ENCODE results near the gene KRTAP4-3. TPM values are rescaled to one million over a fixed set of nuclear protein-coding genes. Genes with fewer than 3 reads are reported as not detected.
"Not testable (repeated sequence)": the region's sequence is repeated elsewhere in the genome, so short reads cannot be mapped to it uniquely, and the experiment has no call there.

Gene KRTAP4-3
- polyA plus RNA-seq (2013, experiment 1 of 2; ENCODE audit: insufficient read length) = not detected
- polyA plus RNA-seq (2013, experiment 2 of 2; ENCODE audit: insufficient read length) = not detected

DNA sequence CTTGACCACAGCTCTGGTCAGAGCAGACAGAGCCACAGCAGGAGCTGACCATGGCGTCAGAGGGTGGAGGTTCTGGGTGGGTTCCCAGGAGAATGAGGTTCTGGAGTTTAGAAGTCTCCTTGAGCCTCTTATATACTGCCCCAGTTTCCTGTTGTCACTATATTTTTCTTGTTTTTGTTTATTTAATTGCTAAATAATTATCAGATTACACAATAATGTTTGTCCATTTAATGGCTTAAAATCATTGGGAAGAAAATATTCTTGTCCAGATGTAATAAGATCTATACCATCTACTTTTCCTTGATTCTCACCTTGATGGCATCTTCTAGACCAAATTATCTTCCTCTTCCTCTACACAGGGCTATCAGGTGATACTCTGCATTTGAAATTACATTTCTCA lies at the start of gene KRTAP4-3:
Gene KRTAP4-3, minus strand, starts transcription at position 101 of the 400 bp plus-strand sequence. Its CDS starts 49 bp downstream, at position 52.
- no peak for DNase-seq

DNA sequence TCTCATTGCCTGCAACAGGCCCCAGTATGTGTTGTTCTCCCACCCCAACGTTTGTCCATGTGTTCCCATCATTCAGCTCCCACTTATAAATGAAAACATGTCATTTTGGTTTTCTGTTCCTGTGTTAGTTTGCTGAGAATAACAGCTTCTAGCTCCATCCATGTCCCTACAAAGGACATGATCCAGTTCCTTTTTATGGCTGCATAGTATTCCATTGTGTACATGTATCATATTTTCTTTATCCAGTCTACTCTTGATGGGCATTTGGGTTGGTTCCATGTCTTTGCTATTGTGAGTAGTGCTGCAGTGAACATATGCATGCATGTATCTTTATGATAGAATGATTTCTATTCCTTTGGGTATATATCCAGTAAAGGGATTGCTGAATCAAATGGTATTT lies 47.7 kb upstream of the KRTAP4-3 start:
- DNase-seq = no peak

DNA sequence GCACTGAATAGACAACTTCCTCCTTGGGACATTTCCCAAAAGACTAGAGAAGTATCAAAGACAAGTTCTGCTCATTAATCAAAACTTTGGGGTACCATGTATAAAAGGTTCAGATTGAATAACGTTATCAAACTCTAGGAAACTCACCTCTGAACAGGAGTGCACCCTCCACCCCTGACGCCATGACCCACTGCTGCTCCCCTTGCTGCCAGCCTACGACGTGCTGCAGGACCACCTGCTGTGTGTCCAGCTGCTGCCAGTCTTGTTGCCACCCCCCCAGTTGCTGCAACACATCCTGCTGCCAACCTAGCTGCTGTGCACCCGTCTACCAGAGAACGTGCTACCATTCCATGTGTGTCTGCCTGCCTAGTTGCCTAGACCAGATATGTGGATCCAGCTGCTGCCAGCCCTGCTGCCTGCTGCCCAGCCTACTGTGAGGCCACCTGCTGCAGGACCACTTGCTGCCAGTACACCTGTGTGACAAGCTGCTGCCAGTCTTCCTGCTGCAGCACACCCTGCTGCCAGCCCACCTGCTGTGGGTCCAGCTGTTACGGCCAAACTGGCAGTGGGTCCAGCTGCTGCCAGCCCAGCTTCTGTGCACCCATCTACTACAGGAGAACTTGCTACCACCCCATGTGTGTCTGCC lies 44.6 kb upstream of the KRTAP4-3 start:
- DNase-seq = no peak

DNA sequence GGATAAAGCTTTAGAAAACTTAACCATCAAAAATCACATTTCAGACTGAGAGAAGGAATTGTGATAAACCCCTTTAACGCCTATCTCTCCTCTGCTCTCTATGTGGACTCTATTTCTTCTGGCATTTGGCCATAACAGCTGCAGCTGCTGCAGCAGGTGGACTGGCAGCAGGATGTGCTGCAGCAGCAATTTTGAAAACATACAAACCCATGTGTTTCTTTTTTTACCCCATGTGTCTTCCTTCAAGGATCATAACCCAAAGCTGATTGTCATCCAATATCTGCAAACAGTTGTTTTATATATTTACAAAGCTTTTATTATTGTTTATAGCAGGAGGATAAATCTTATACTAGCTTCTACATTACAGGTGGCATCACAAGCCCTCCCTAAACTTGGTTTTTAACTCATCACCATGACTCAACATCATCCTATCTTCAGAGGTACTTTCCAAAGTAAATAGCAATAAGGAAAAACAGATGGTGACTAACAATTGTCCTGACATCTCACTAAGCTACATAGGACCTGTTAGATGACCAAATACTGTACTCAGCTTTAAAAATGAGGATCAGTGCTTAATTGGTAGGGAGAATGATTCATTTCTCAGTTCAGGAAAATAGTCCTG lies 43.9 kb upstream of the KRTAP4-3 start:
- peak; percentile 23 for DNase-seq

DNA sequence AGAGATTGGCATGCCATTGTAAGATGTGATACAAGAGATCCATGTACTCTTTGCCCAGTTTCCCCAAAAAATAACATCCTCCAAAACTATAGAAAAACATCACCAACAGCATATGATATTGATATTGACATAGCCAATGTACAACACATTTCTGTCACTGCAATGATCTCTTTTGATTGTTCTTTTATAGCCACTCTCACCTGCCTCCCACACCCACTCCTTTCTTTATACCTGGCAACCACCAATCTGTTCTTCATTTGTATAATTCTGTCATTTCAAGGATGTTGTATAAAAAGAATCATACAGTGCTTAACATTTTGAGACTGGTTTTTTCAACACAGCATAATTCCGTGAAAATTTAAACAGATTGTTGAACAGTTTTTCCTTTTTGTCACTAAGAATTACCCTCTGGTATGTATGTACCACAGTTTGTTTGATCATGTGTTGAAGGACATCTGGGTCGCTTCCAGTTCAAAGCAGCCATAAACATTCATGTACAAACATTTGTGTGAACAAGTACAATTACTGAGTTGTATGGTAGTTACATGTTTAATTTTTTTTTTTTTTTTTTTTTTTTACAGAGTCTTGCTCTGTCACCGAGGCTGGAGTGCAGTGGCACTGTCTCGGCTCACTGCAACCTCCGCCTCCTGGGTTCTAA lies 31.5 kb upstream of the KRTAP4-3 start:
- no peak for DNase-seq

DNA sequence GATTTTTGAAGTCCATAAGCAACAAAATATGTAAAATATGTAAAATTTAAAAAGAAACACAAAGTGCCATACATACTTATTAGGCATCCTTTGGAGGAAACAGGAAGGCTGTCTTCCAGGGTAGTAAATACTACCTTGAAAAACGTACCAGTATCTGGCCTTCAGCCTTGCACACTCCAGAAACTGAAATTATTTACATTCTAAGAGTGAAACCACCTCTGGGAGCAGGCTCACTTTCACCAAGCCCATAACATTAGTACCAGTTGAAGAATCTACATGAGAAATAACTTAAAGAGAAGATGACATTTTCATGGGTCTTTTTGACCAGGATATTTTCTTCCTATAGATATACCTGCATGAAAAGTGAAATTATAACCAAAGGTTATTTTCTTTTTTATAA lies 28.0 kb upstream of the KRTAP4-3 start:
- DNase-seq = no peak

DNA sequence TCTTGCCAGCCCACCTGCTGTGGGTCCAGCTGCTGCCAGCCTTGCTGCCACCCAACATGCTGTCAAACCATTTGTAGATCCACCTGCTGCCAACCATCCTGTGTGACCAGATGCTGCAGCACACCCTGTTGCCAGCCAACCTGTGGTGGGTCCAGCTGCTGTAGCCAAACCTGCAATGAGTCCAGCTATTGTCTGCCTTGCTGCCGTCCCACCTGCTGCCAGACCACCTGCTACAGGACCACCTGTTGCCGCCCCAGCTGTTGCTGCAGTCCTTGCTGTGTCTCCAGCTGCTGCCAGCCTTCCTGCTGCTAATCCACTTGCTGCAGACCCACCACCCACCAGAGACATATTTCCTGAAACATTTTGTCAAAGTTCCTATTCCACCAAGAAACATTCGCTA lies 22.3 kb upstream of the KRTAP4-3 start:
- DNase-seq = no peak

DNA sequence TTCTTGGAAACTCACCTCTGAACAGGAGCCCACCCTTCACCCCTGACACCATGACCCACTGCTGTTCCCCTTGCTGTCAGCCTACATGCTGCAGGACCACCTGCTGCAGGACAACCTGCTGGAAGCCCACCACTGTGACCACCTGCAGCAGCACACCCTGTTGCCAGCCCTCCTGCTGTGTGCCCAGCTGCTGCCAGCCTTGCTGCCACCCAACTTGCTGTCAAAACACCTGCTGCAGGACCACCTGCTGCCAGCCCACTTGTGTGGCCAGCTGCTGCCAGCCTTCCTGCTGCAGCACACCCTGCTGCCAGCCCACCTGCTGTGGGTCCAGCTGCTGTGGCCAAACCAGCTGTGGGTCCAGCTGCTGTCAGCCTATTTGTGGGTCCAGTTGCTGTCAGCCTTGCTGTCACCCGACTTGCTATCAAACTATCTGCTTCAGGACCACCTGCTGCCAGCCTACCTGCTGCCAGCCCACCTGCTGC lies 21.9 kb upstream of the KRTAP4-3 start, which contains the start of gene KRTAP9-1:
Gene KRTAP9-1, plus strand, starts transcription at position 51 of the 482 bp plus-strand sequence. Its CDS starts 0 bp downstream, at position 51.
- DNase-seq = not testable (repeated sequence)

DNA sequence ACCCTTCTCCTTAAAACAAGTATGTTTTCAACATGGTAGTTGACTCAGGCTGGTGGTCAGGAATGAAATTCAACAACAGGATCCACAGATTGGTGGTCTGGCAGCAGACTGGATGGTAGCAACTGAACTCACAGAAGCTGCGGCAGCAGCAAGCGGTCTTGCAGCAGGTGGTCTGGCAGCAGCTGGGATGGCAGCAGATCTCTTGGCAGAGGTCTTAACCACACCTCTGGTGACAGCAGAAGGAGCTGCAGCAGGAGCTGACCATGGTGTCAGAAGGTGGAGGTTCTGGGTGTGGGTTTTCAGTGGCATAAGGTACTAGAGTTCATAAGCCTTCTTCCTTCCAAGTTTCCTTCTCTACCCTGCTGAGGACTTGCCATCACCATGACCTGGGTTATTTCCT lies 18.9 kb upstream of the KRTAP4-3 start:
- DNase-seq = no peak

DNA sequence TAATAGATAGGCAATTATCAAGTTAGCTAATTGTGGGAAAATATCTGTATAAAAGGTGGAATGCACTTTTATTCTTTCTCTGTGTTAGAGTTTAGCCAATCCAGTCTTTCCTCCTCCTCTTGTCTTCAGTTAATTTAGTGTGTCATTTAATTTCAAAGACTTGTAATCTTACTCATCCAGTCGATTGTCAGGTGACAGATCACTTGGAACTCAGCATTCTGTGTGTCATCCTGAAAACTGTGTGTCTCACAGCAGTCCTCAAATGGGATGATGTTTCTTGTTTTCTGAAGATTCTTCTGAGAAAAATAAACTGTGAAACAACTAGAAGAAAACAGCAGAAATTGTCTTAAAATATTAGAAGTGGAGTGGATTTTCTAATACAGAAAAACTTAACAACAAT lies 17.0 kb upstream of the KRTAP4-3 start:
- DNase-seq = no peak

DNA sequence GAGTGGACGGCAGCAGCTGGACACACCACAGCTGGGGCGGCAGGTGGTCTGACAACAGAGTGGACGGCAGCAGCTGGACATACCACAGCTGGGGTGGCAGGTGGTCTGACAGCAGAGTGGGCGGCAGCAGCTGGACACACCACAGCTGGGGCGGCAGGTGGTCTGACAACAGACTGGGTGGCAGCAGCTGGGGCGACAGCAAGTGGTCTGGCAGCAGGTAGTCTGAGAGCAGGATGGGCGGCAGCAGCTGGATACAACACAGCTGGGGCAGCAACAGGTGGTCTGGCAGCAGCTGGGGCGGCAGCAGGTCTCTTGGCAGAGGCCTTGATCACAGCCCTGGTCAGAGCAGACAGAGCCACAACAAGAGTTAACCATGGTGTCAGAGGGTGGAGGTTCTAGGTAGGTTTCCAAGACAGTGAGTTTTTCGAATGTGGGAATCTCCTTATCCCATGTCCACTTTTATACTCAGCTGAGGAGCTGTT lies 16.5 kb upstream of the KRTAP4-3 start, which contains the start of gene KRTAP4-1:
Gene KRTAP4-1, minus strand, starts transcription at position 432 of the 482 bp plus-strand sequence. Its CDS starts 57 bp downstream, at position 375.
- no peak for DNase-seq

DNA sequence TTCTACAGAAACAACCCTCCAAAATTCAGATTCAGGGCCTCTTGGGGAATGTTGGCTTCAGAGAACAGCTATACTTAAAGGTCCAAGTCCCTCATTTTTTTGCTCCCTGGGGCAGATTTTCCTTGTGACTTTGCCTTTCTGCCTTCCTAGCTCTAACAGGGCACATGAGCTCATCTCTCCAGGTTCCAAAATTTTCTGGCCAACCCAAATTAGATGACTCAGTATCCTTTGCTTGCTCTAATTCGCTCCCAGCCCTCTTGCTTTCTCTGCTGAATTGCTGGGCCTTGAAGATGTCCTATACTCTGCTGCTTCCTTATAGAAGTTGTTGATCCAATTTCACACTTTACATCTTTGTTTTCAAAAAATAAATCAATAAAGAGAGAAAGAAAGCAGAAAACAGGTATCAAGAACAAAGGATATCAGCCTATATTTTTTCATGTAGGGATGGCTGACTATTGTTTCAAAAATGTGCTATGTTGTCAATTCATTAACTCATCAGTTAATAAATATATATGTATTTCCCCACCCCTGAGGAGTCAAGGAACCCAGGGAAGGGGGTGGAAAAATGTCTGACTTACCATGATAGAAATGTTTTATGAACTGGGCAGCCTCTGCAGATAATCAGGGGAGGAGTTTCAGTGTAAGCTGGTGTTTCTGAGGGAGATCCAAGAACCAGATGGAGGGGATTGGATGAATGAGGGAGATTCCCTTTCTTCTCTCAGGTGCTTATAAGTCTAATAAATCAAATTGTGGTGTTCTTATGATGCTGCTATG lies 11.0 kb upstream of the KRTAP4-3 start:
- peak; percentile 37 for DNase-seq

DNA sequence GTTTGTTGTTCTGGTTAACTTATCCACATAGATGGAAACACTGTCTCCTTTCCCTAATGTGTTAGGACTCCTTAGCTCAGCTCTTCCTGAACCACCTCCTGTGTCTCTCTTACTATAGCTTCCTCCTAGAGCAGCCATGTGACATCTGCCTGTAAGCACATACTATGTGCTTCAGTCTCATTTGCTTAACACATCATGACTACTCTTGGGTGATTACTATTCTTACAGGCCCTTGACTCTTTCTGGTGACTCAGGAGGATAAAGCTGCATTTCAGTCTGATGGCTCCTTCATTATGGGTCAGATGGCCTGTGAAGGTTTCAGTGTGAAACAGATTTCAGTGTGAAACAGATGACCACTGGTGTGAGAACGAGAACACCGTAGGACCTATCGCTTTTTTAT lies 10.3 kb upstream of the KRTAP4-3 start:
- DNase-seq = peak; percentile 37

DNA sequence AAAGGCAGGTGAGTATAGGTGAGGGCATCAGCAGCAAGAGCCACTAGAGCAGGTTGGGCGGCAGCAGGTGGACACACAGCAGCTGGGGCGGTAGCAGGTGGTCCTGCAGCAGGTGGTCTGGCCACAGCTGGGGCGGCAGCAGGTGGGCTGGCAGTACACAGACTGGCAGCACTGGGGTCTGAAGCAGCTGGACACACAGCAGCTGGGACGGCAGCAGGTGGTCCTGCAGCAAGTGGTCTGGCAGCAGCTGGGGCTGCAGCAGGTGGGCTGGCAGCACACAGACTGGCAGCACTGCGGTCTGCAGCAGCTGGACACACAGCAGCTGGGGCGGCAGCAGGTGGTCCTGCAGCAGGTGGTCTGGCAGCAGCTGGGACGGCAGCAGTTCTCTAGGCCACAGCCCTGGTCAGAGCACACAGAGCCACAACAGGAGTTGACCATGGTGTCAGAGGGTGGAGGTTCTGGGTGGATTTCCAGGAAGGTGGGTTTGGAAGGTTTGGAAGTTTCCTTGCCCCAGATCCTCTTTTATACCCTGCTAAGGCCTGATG lies 9.8 kb upstream of the KRTAP4-3 start, which contains the start of gene KRTAP4-2:
Gene KRTAP4-2, minus strand, starts transcription at position 495 of the 545 bp plus-strand sequence. Its CDS starts 57 bp downstream, at position 438.
- DNase-seq = no peak

DNA sequence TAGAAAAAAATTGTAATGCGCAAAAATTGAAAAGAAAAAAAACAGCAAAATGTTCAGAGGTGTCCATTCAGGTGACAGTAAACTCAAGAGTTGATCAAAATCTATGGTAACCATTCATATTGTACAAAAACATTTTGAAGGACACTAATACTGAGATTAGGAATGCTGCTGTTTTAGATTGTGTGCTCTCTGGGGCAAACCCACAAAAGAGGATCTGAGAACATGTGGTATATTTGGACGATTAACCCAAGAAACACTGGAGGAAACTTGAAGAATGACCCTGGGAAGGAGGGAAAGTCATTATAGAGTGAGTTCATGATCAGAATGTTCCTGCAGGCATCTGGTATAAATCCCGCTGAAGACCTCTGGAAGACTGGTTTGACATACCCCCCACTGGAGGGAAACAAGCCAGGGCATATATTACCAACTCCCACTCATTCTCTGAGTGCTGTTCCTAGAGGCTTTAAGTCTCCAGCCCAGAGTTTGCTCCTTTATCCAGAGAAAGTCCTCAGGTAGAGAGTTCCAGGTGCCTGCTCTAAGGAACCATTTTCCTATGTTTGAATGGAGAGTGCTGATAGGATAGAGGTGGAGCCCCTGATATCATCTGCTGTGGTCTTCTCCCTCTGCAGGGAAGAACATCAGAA lies 8.8 kb upstream of the KRTAP4-3 start:
- DNase-seq = no peak

DNA sequence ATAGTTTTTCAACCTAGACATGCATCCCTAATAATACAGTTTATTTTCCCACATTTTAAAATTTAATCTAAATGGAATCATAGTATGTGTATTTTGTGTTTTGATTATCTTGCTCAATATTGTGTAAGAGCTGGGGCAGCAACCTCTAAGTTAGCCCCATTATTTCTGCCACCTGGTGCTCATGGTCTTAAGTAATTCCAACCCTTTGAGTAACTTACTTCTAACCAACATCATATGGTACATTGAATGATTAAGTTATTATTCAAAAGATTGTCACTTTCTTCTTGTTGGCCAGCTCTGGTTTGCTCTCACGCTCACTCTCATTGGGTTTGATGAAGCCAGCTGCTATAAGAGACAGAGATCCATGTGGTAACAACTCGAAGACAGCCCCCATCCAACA lies 3.9 kb upstream of the KRTAP4-3 start:
- peak; percentile 63 for DNase-seq

DNA sequence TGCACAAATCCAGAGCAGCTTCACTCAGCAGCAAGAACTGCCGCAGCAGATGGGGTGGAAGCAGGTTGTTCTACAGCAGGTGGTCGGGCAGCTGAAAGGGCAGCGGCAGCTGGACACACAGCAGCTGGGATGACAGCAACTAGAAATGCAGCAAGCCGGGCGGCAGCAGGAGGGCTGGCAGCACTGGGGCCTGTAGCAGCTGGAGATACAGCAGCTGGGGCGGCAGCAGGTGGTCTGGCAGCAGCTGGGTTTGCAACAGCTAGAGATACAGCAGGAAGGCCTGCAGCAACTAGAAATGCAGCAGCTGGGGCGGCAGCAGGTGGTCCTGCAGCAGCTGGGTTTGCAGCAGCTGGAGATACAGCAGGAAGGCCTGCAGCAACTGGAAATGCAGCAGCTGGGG lies 460 bp downstream of the KRTAP4-3 start:
- DNase-seq = no peak

DNA sequence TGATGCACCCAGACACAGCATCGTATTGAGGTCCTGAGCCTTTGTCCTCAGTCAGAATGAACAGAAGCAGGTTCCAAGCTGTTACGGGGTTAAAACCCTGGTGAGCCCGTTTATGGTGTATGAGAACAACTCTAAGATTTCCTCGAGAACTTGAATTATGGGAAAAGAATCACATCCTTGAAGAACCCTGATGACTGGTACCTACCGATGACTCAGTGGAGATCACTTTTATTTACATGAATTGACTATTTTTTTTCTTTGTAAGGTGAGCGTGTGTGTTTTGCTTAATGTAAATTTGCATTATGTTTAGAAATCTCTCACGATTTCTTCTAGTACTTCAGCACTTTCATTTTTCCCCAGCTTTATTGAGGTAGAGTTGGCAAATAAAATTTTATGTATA lies 4.2 kb downstream of the KRTAP4-3 start:
- DNase-seq = no peak

DNA sequence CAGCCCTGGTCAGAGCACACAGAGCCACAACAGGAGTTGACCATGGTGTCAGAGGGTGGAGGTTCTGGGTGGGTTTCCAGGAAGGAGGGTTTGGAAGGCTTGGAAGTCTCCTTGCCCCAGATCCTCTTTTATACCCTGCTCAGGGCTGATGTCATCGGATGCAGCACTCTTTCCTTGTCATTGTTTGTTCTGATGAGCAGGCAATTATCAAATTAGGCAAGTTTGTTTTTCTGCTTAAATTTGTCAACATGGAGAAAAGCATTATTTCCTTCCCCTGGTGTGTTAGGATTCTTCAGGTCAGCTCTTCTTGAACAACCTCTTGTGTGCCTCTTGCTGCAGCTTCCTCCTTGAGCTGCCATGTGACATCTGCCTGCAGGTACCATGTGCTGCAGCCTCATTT lies 7.4 kb downstream of the KRTAP4-3 start, which contains the start of gene KRTAP4-4:
Gene KRTAP4-4, minus strand, starts transcription at position 101 of the 400 bp plus-strand sequence. Its CDS starts 57 bp downstream, at position 44.
- DNase-seq = no peak

DNA sequence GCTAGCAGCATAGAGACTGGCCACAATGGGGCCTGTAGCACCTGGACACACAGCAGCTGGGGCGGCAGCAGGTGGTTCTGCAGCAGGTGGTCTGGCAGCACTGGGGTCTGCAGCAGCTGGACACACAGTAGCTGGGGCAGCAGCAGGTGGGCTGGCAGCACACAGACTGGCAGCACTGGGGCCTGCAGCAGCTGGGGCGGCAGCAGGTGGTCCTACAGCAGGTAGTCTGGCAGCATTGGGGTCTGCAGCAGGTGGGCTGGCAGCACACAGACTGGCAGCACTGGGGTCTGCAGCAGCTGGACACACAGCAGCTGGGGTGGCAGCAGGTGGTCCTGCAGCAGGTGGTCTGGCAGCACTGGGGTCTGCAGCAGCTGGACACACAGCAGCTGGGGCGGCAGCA lies 7.8 kb downstream of the KRTAP4-3 start:
- not testable (repeated sequence) for DNase-seq

DNA sequence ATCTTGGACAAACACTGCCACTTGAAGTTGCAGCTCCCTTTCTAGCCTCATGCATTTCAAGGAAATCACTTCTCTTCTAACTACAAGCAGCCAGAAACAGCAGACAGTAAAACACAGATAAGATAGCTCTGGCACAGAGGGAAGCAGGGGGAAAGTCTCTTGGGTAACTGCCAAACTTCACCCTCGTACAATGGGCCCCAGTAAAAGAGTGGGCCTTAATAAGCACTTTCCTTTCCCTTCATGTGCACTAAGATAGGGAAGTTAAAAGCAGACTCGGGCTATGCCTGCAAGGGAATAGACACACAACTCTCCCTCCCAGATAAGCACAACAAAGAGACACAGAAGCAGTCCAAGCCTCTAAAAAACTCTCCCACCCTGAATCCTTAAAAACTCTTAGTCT lies 14.2 kb downstream of the KRTAP4-3 start:
- no peak for DNase-seq

Data from fibroblast of skin of abdomen (primary cell).